Breast epithelium (tissue), 4 donors: Measurements from ENCODE around the gene WWTR1. TPM values are rescaled to one million over a fixed set of nuclear protein-coding genes. Genes with fewer than 3 reads are reported as not detected.

Experiments used
- DNase-seq, 2 donors: peaks; one replicate each; pipeline ENCODE4 v3.0.0-alpha.2; 2019; ENCODE audit warnings: low spot score in 2 of 2
- H3K27ac ChIP-seq, 2 donors: fragments of 200-600 bp; sonication (generic) in 1 of 2; one replicate each; pipeline ENCODE4 v1.5.1; 2016 to 2019; ENCODE audit warnings: mild to moderate bottlenecking in 1 of 2
- H3K27me3 ChIP-seq, 2 donors: fragments of 200-600 bp; sonication (generic) in 1 of 2; one replicate each; pipeline versions ENCODE4 v1.5.1 to v1.6.0; 2017 to 2019; ENCODE audit warnings: control low read depth in 1 of 2, mild to moderate bottlenecking in 1 of 2
- H3K36me3 ChIP-seq: fragments of 200-600 bp; one replicate; pipeline ENCODE4 v1.5.1; 2019
- H3K4me1 ChIP-seq, 2 donors: fragments of 200-600 bp; sonication (generic); one replicate each; pipeline ENCODE4 v1.5.1; 2016 to 2019; ENCODE audit warnings: control low read depth in 1 of 2
- H3K4me3 ChIP-seq, 3 donors: fragments of 200-600 bp; sonication (generic); 1 replicate in 2 of 3; 2 replicates in 1 of 3; pipeline ENCODE4 v1.5.1; 2016 to 2019; ENCODE audit warnings: mild to moderate bottlenecking in 3 of 3, moderate library complexity in 2 of 3
- H3K9me3 ChIP-seq, 2 donors: fragments of 200-600 bp; sonication (generic) in 1 of 2; one replicate each; pipeline ENCODE4 v1.5.1; 2016 to 2019; ENCODE audit warnings: control low read depth in 1 of 2
- CTCF ChIP-seq, 3 donors: fragments of 450-650 bp; IDR thresholded peaks; one replicate each; pipeline ENCODE4 v1.5.1; 2016 to 2017; ENCODE audit warnings: antibody characterized with exemption in 3 of 3, mild to moderate bottlenecking in 3 of 3, moderate library complexity in 3 of 3
- POLR2A ChIP-seq: fragments of 450-650 bp; IDR thresholded peaks from one replicate; pipeline ENCODE4 v1.6.1; 2016; ENCODE audit warnings: antibody characterized with exemption, mild to moderate bottlenecking, moderate library complexity
- POLR2AphosphoS5 ChIP-seq, 3 donors: sonication (generic); formaldehyde crosslinking; IDR thresholded peaks; one replicate each; pipeline ENCODE4 v1.6.1; 2017; ENCODE audit warnings: antibody characterized with exemption in 3 of 3
- intact Hi-C: fragments of 100-400 bp; cut with DNase I; formaldehyde crosslinking; loops from one replicate; pipeline ENCODE4 v1.15.1; 2023; ENCODE audit warnings: low total_unique reads
- total RNA-seq, 3 donors: library from RNA; depleted of rRNA; stranded (reverse); fragments of >200 nt; gene quantifications; one replicate each; pipeline ENCODE4 v1.1.0, GENCODE V29; 2016

Gene WWTR1
- total RNA-seq, 3 donors from 2014 or later = 53.6 to 98.2 (median 91.4) TPM

- TF ChIP-seq POLR2A = no peak
- TF ChIP-seq CTCF (IDR thresholded peaks at IDR 0.05) = no peak
- no peak for TF ChIP-seq POLR2AphosphoS5 (IDR thresholded peaks at IDR 0.05)
- Histone ChIP-seq H3K27ac (no peak overlapping the region), H3K4me1 (peaks cover 2 to 9% of the 10 kb centered on the region in 2 donors), H3K9me3 (no peaks in the 10 kb centered on the region), H3K36me3 (no peaks in the 10 kb centered on the region), H3K27me3 (no peaks in the 10 kb centered on the region), H3K4me3 (no peak overlapping the region)
- intact Hi-C loops = no loop called here
- DNase-seq = no peak
Measured at GRCh38 chr3:149632225-149632624, 25.6 kb downstream of the WWTR1 start.

GRCh38 chr3:149630806-149631205 lies 27.0 kb downstream of the WWTR1 start:
- intact Hi-C loops = no loop called here
- Histone ChIP-seq H3K27ac (peak overlapping the region; percentile 62 to 72), H3K36me3 (no peaks in the 10 kb centered on the region), H3K4me1 (peaks cover 2 to 9% of the 10 kb centered on the region in 2 donors), H3K9me3 (no peaks in the 10 kb centered on the region), H3K4me3 (no peak overlapping the region), H3K27me3 (no peaks in the 10 kb centered on the region)
- DNase-seq = no peak
- no peak for TF ChIP-seq POLR2AphosphoS5 (IDR thresholded peaks at IDR 0.05)
- no peak for TF ChIP-seq POLR2A
- TF ChIP-seq CTCF (IDR thresholded peaks at IDR 0.05) = no peak

GRCh38 chr3:149628957-149629670 lies 28.7 kb downstream of the WWTR1 start:
- no peaks in the 10 kb centered on the region for H3K9me3 ChIP-seq
- peak overlapping the region; percentile 64 to 72 for H3K27ac ChIP-seq
- DNase-seq = no peak
- no peak overlapping the region for H3K4me3 ChIP-seq
- intact Hi-C loops = no loop called here
- peaks cover 0 to 4% of the 10 kb centered on the region in 2 donors for H3K4me1 ChIP-seq
- no peaks in the 10 kb centered on the region for H3K27me3 ChIP-seq
- H3K36me3 ChIP-seq = no peaks in the 10 kb centered on the region
- TF ChIP-seq CTCF (IDR thresholded peaks at IDR 0.05) (no peak), POLR2AphosphoS5 (IDR thresholded peaks at IDR 0.05) (no peak), POLR2A (no peak)

- Histone ChIP-seq H3K9me3 (no peaks in the 10 kb centered on the region), H3K4me3 (no peak overlapping the region), H3K36me3 (no peaks in the 10 kb centered on the region), H3K27me3 (no peaks in the 10 kb centered on the region), H3K27ac (peak overlapping the region in 1 of 2 donors; percentile 72), H3K4me1 (no peaks in the 10 kb centered on the region)
- no peak for TF ChIP-seq CTCF (IDR thresholded peaks at IDR 0.05)
- TF ChIP-seq POLR2A = no peak
- TF ChIP-seq POLR2AphosphoS5 (IDR thresholded peaks at IDR 0.05) = no peak
- no peak for DNase-seq
- intact Hi-C loops = loop anchor here (2.0 kb wide), 1 partner anchor 20 kb away; no protein-coding TSS in a partner anchor
Measured at GRCh38 chr3:149626671-149627070, 31.2 kb downstream of the WWTR1 start.

GRCh38 chr3:149625795-149626194 lies 32.0 kb downstream of the WWTR1 start:
- no peaks in the 10 kb centered on the region for H3K27me3 ChIP-seq
- no peaks in the 10 kb centered on the region for H3K9me3 ChIP-seq
- TF ChIP-seq POLR2AphosphoS5 (IDR thresholded peaks at IDR 0.05) (no peak), POLR2A (no peak), CTCF (IDR thresholded peaks at IDR 0.05) (no peak)
- no peaks in the 10 kb centered on the region for H3K36me3 ChIP-seq
- H3K27ac ChIP-seq = no peak overlapping the region
- H3K4me3 ChIP-seq = no peak overlapping the region
- no peaks in the 10 kb centered on the region for H3K4me1 ChIP-seq
- no peak for DNase-seq
- intact Hi-C loops = loop anchor here (2.0 kb wide), 1 partner anchor 21 kb away; no protein-coding TSS in a partner anchor
